Sigmoid colon (tissue), 7 donors: Measurements from ENCODE around the gene CCDC70. TPM values are rescaled to one million over a fixed set of nuclear protein-coding genes. Genes with fewer than 3 reads are reported as not detected.
A peak's percentile ranks its signal among the peaks of the same experiment; 100 is the strongest.

Source experiments
- DNase-seq: peaks from one replicate; pipeline ENCODE4 v3.0.0-alpha.2; 2019
- H3K27ac ChIP-seq, 4 donors: fragments of 200-600 bp; sonication (generic); one replicate each; pipeline ENCODE4 v1.5.1; 2016 to 2019; ENCODE audit warnings: mild to moderate bottlenecking in 1 of 4
- H3K27me3 ChIP-seq, 3 donors: fragments of 200-600 bp; sonication (generic); one replicate each; pipeline ENCODE4 v1.5.1; 2019; ENCODE audit warnings: mild to moderate bottlenecking in 1 of 3
- H3K36me3 ChIP-seq, 4 donors: fragments of 200-600 bp; sonication (generic); one replicate each; pipeline ENCODE4 v1.5.1; 2016 to 2019
- H3K4me1 ChIP-seq, 4 donors: fragments of 200-600 bp; sonication (generic); one replicate each; pipeline ENCODE4 v1.5.1; 2017 to 2019
- H3K4me3 ChIP-seq, 4 donors: fragments of 200-600 bp; sonication (generic); one replicate each; pipeline ENCODE4 v1.5.1; 2017 to 2019; ENCODE audit warnings: mild to moderate bottlenecking in 2 of 4, moderate library complexity in 1 of 4
- H3K9me3 ChIP-seq, 4 donors: fragments of 200-600 bp in 3 of 4; sonication (generic) in 3 of 4; one replicate each; pipeline versions ENCODE4 v1.5.1 to v1.6.1; 2013 to 2019
- EP300 ChIP-seq, 4 donors: sonication (generic); formaldehyde crosslinking; IDR thresholded peaks; one replicate each; pipeline ENCODE4 v1.6.1; 2017; ENCODE audit warnings: antibody characterized with exemption in 4 of 4
- POLR2A ChIP-seq, 2 donors: fragments of 450-650 bp; IDR thresholded peaks; one replicate each; pipeline ENCODE4 v1.6.1; 2016; ENCODE audit warnings: antibody characterized with exemption in 2 of 2, mild to moderate bottlenecking in 2 of 2, moderate library complexity in 2 of 2
- POLR2AphosphoS5 ChIP-seq, 4 donors: sonication (generic); formaldehyde crosslinking; IDR thresholded peaks; one replicate each; pipeline ENCODE4 v1.6.1; 2017; ENCODE audit warnings: antibody characterized with exemption in 4 of 4
- WGBS, 2 donors: extraction: QIAGEN DNeasy Blood & Tissue Kit; methylation state at CpG; one replicate each; pipeline ENCODE4 v1.1.7; 2013; 5-methylcytosine and 5-hydroxymethylcytosine counted together
- intact Hi-C: fragments of 100-400 bp; cut with DNase I; formaldehyde crosslinking; loops from one replicate; pipeline ENCODE4 v1.15.1; 2023
- polyA plus RNA-seq, 3 donors: library from polyadenylated mRNA; stranded (reverse); fragments of 200-250 nt; gene quantifications; one replicate each; pipeline ENCODE4 v1.2.3, GENCODE V29; 2013
- total RNA-seq, 4 donors: library from RNA; depleted of rRNA; stranded (reverse); fragments of >200 nt; gene quantifications; one replicate each; pipeline ENCODE4 v1.1.0, GENCODE V29; 2016
- TF ChIP-seq, protein P1 (sequence below), 4 experiments: fragments of 450-650 bp in 3 of 4; fragments of 200-600 bp in 1 of 4; IDR thresholded peaks; one replicate each; pipeline ENCODE4 v1.5.1; 2016 to 2019; ENCODE audit warnings: antibody characterized with exemption in 4 of 4, mild to moderate bottlenecking in 3 of 4, moderate library complexity in 2 of 4
- donor health status: healthy with polysubstance abuse.
- donor health status: Bipolar disorder and iron deficiency.
- donor health status: healthy.

Gene CCDC70
- total RNA-seq: not detected
- not detected for polyA plus RNA-seq

DNA sequence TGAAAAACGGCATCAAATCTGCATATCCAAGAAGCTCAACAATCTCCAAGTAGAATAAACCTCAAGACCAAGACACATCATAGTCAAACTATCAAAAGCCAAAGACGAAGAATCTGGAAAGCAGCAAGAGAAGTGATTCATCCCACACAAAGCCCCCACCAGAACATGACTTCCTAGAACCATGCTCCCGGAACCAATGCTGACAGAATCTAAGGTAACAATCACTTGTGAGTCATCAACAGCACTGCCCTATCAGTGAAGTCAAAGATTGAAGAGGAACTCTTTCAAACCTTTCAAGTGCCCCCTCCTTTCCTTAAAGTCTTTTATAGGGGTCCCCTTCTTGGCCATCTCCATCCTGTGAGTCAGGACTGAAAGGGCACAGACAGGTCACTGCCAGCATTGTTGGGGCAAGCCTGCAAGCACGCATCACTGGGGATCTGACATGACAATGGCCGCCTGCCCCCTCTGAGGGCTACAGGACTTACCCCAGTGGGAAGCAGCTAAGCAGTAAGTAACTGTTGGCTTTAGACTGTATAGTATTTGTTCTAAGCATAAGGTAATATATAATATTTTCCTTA lies at the start of gene CCDC70:
Gene CCDC70, plus strand, starts transcription at position 247 of the 578 bp plus-strand sequence. CDS start 3,443 bp downstream, outside the sequence.
- intact Hi-C loops: no loop called here
- H3K36me3 ChIP-seq: no peaks in the 10 kb centered on the region
- H3K4me3 ChIP-seq: no peak within 1 kb of the TSS
- no peaks in the 10 kb centered on the region for H3K27me3 ChIP-seq
- DNase-seq: no peak
- no peak within 1 kb of the TSS for H3K27ac ChIP-seq
- 86 to 89% methylated on average over 5 of the region's 5 CpGs for WGBS, 2 donors
- no peaks in the 10 kb centered on the region for H3K9me3 ChIP-seq
- H3K4me1 ChIP-seq: no peaks in the 10 kb centered on the region
- no peak for TF ChIP-seq POLR2A (IDR thresholded peaks at IDR 0.05)
- TF ChIP-seq EP300 (IDR thresholded peaks at IDR 0.05): no peak
- TF ChIP-seq POLR2AphosphoS5 (IDR thresholded peaks at IDR 0.05): no peak
- TF ChIP-seq, protein P1, sequence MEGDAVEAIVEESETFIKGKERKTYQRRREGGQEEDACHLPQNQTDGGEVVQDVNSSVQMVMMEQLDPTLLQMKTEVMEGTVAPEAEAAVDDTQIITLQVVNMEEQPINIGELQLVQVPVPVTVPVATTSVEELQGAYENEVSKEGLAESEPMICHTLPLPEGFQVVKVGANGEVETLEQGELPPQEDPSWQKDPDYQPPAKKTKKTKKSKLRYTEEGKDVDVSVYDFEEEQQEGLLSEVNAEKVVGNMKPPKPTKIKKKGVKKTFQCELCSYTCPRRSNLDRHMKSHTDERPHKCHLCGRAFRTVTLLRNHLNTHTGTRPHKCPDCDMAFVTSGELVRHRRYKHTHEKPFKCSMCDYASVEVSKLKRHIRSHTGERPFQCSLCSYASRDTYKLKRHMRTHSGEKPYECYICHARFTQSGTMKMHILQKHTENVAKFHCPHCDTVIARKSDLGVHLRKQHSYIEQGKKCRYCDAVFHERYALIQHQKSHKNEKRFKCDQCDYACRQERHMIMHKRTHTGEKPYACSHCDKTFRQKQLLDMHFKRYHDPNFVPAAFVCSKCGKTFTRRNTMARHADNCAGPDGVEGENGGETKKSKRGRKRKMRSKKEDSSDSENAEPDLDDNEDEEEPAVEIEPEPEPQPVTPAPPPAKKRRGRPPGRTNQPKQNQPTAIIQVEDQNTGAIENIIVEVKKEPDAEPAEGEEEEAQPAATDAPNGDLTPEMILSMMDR (IDR thresholded peaks at IDR 0.05): no peak

DNA sequence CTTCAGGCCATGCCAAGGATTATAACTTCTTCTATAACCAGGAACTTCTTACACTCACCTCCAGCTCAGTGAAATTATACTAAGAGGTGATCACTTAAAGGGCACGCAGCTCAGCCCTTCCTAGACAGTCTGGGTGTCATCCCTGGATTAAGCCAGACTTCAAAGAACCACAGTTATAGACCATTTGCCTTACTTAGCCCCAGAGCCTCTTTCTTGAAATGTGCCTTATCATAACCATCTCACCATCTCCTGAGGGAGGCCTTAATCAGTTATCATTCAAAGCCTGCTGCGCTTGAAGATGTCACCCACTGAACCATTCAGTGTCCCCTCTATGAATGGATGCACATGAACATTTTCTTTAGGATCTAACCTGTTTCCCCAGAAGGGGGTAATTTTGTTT lies 47.7 kb upstream of the CCDC70 start:
- Histone ChIP-seq H3K4me3 (no peak overlapping the region), H3K36me3 (no peaks in the 10 kb centered on the region), H3K4me1 (peaks cover 0 to 17% (median 11%) of the 10 kb centered on the region in 4 donors), H3K9me3 (no peaks in the 10 kb centered on the region), H3K27ac (no peak overlapping the region), H3K27me3 (no peaks in the 10 kb centered on the region)
- intact Hi-C loops: no loop called here
- no peak for TF ChIP-seq POLR2A (IDR thresholded peaks at IDR 0.05)
- TF ChIP-seq, protein P1 (IDR thresholded peaks at IDR 0.05): no peak
- no peak for TF ChIP-seq EP300 (IDR thresholded peaks at IDR 0.05)
- WGBS, 2 donors: 97 to 99% methylated on average over 2 of the region's 2 CpGs
- no peak for DNase-seq

- H3K27me3 ChIP-seq: no peaks in the 10 kb centered on the region
- no peaks in the 10 kb centered on the region for H3K9me3 ChIP-seq
- H3K36me3 ChIP-seq: no peaks in the 10 kb centered on the region
- 22 to 27% methylated on average over 13 of the region's 13 CpGs for WGBS, 2 donors
- peaks cover 0 to 23% (median 15%) of the 10 kb centered on the region in 4 donors for H3K4me1 ChIP-seq
- peak; percentile 78 for DNase-seq
- H3K27ac ChIP-seq: no peak overlapping the region
- H3K4me3 ChIP-seq: peak overlapping the region; percentile 6 to 25 (median 18)
- intact Hi-C loops: loop anchor here (1.0 to 5.0 kb wide), 3 partner anchors 17 to 312 kb away; partner anchors contain the start of genes ALG11, ATP7B and NEK5
- TF ChIP-seq POLR2A (IDR thresholded peaks at IDR 0.05): no peak
- TF ChIP-seq POLR2AphosphoS5 (IDR thresholded peaks at IDR 0.05): peak in 1 of 4 donors; percentile 39
- TF ChIP-seq, protein P1 (IDR thresholded peaks at IDR 0.05): peak; percentile 75 to 83 (median 79)
Observed at GRCh38 chr13:51814825-51815650, 46.7 kb upstream of the CCDC70 start.

DNA sequence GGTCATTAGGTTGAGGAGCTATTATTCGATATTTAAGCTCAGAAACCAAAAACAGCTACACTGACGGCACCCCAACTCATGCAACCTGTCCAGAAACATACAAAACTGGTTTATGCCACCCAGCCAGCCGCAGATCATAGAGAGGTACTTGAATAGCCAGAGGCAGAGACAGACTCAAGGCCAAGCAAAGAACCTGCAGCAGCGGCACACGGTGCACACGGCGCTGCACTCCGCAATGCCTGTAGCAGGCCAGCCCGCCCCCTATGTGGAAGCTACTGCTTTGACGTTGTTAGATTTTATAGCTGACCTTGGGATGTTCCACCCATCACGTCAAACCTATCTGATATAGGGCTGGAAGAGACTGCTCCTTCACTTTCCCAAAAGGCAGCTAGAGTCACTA lies 45.9 kb upstream of the CCDC70 start:
- no peak overlapping the region for H3K27ac ChIP-seq
- peaks cover 0 to 23% (median 15%) of the 10 kb centered on the region in 4 donors for H3K4me1 ChIP-seq
- H3K36me3 ChIP-seq: no peaks in the 10 kb centered on the region
- no peaks in the 10 kb centered on the region for H3K27me3 ChIP-seq
- peak; percentile 49 for DNase-seq
- intact Hi-C loops: loop anchor here (1.0 to 5.0 kb wide), 3 partner anchors 16 to 311 kb away; partner anchors contain the start of genes ALG11, ATP7B and NEK5
- no peak overlapping the region for H3K4me3 ChIP-seq
- TF ChIP-seq EP300 (IDR thresholded peaks at IDR 0.05) (no peak), POLR2A (IDR thresholded peaks at IDR 0.05) (no peak), POLR2AphosphoS5 (IDR thresholded peaks at IDR 0.05) (no peak)
- TF ChIP-seq, protein P1 (IDR thresholded peaks at IDR 0.05): no peak
- WGBS, 2 donors: 26 to 76% methylated on average over 11 of the region's 11 CpGs
- H3K9me3 ChIP-seq: no peaks in the 10 kb centered on the region
